ENCODE data around the gene PCDHB9. TPM values are rescaled to one million over a fixed set of nuclear protein-coding genes. Genes with fewer than 3 reads are reported as not detected.
A peak's percentile ranks its signal among the peaks of the same experiment; 100 is the strongest.
"Not testable (repeated sequence)": the region's sequence is repeated elsewhere in the genome, so short reads cannot be mapped to it uniquely, and the experiment has no call there.

The PCDHB9 gene
- total and polyA plus RNA-seq, 8 donors, result 1.3 to 5.1 (median 4.1) TPM

GRCh38 chr5:141208478-141208877 lies 21.5 kb downstream of the PCDHB9 start, which contains the start of gene PCDHB12:
PCDHB12 (plus strand) TSS chr5:141208719; CDS start chr5:141208908, 189 bp downstream.
- no peak within 1 kb of the TSS for H3K4me3 ChIP-seq
- intact Hi-C loops (cut with DNase I), result no loop called here

GRCh38 chr5:141210281-141210680 lies 23.3 kb downstream of the PCDHB9 start:
- Histone ChIP-seq H3K27me3 (peaks cover 0 to 46% of the 10 kb centered on the region in 2 donors), H3K9me3 (peaks cover 0 to 62% of the 10 kb centered on the region in 2 donors)
- H3K27ac ChIP-seq; intact Hi-C loops (cut with DNase I); H3K4me1 ChIP-seq; H3K4me3 ChIP-seq; H3K36me3 ChIP-seq; DNase-seq; ATAC-seq: not testable (repeated sequence)

More at GRCh38 chr5:141208478-141208877, 21.5 kb downstream of the PCDHB9 start, which contains the start of gene PCDHB12:
- Histone ChIP-seq H3K36me3 (no peaks in the 10 kb centered on the region), H3K27me3 (peaks cover 0 to 42% of the 10 kb centered on the region in 2 donors), H3K27ac (no peak within 1 kb of the TSS), H3K4me1 (no peaks in the 10 kb centered on the region), H3K9me3 (peaks cover 0 to 70% of the 10 kb centered on the region in 2 donors)
- ATAC-seq (no peak), DNase-seq (peak in 1 of 4 donors; percentile 17)
- TF ChIP-seq, protein P1, sequence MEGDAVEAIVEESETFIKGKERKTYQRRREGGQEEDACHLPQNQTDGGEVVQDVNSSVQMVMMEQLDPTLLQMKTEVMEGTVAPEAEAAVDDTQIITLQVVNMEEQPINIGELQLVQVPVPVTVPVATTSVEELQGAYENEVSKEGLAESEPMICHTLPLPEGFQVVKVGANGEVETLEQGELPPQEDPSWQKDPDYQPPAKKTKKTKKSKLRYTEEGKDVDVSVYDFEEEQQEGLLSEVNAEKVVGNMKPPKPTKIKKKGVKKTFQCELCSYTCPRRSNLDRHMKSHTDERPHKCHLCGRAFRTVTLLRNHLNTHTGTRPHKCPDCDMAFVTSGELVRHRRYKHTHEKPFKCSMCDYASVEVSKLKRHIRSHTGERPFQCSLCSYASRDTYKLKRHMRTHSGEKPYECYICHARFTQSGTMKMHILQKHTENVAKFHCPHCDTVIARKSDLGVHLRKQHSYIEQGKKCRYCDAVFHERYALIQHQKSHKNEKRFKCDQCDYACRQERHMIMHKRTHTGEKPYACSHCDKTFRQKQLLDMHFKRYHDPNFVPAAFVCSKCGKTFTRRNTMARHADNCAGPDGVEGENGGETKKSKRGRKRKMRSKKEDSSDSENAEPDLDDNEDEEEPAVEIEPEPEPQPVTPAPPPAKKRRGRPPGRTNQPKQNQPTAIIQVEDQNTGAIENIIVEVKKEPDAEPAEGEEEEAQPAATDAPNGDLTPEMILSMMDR (IDR thresholded peaks at IDR 0.05), result no peak

- DNase-seq; H3K27ac ChIP-seq; intact Hi-C loops (cut with DNase I); H3K36me3 ChIP-seq; ATAC-seq; H3K4me3 ChIP-seq; H3K4me1 ChIP-seq: not testable (repeated sequence)
- H3K9me3 ChIP-seq, result peaks cover 0 to 65% of the 10 kb centered on the region in 2 donors
- peaks cover 0 to 46% of the 10 kb centered on the region in 2 donors for H3K27me3 ChIP-seq
Observed at GRCh38 chr5:141210849-141211248, 23.9 kb downstream of the PCDHB9 start.

GRCh38 chr5:141213656-141214339 lies 26.8 kb downstream of the PCDHB9 start, which contains the start of gene PCDHB13:
PCDHB13 (plus strand) TSS chr5:141213919; CDS start chr5:141214124, 205 bp downstream.
- H3K36me3 ChIP-seq; intact Hi-C loops (cut with DNase I); H3K4me3 ChIP-seq; H3K27ac ChIP-seq; H3K4me1 ChIP-seq: not testable (repeated sequence)
- ATAC-seq (peak; percentile 57), DNase-seq (peak in 1 of 4 donors; percentile 33)
- Histone ChIP-seq H3K27me3 (peaks cover 0 to 44% of the 10 kb centered on the region in 2 donors), H3K9me3 (peaks cover 0 to 69% of the 10 kb centered on the region in 2 donors)

GRCh38 chr5:141214583-141214982 lies 27.6 kb downstream of the PCDHB9 start:
- H3K27ac ChIP-seq; ATAC-seq; intact Hi-C loops (cut with DNase I); H3K4me3 ChIP-seq; H3K36me3 ChIP-seq; H3K4me1 ChIP-seq; DNase-seq: not testable (repeated sequence)
- Histone ChIP-seq H3K27me3 (peaks cover 0 to 36% of the 10 kb centered on the region in 2 donors), H3K9me3 (peaks cover 0 to 68% of the 10 kb centered on the region in 2 donors)

DNA sequence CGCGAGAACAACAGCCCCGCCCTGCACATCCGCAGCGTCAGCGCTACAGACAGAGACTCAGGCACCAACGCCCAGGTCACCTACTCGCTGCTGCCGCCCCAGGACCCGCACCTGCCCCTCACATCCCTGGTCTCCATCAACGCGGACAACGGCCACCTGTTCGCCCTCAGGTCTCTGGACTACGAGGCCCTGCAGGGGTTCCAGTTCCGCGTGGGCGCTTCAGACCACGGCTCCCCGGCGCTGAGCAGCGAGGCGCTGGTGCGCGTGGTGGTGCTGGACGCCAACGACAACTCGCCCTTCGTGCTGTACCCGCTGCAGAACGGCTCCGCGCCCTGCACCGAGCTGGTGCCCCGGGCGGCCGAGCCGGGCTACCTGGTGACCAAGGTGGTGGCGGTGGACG lies 28.5 kb downstream of the PCDHB9 start:
- H3K4me3 ChIP-seq; DNase-seq; ATAC-seq; intact Hi-C loops (cut with DNase I); H3K27ac ChIP-seq; H3K4me1 ChIP-seq; H3K36me3 ChIP-seq: not testable (repeated sequence)
- H3K9me3 ChIP-seq, result peaks cover 0 to 68% of the 10 kb centered on the region in 2 donors
- peaks cover 0 to 27% of the 10 kb centered on the region in 2 donors for H3K27me3 ChIP-seq

- DNase-seq, result peak in 1 of 4 donors; percentile 61
- H3K36me3 ChIP-seq; intact Hi-C loops (cut with DNase I); H3K4me1 ChIP-seq; H3K27ac ChIP-seq; ATAC-seq; H3K4me3 ChIP-seq: not testable (repeated sequence)
- peaks cover 0 to 70% of the 10 kb centered on the region in 2 donors for H3K9me3 ChIP-seq
- peaks cover 0 to 22% of the 10 kb centered on the region in 2 donors for H3K27me3 ChIP-seq
Observed at GRCh38 chr5:141216035-141216434, 29.1 kb downstream of the PCDHB9 start.

- intact Hi-C loops (cut with DNase I), result no loop called here
- no peak within 1 kb of the TSS for H3K4me3 ChIP-seq
- H3K4me1 ChIP-seq, result no peaks in the 10 kb centered on the region
- no peak within 1 kb of the TSS for H3K27ac ChIP-seq
- peaks cover 0 to 89% of the 10 kb centered on the region in 2 donors for H3K9me3 ChIP-seq
- TF ChIP-seq, protein P1 (IDR thresholded peaks at IDR 0.05), result no peak
- peaks cover 0 to 6% of the 10 kb centered on the region in 2 donors for H3K27me3 ChIP-seq
- no peaks in the 10 kb centered on the region for H3K36me3 ChIP-seq
- no peak for ATAC-seq
- peak in 1 of 4 donors; percentile 22 for DNase-seq
Observed at GRCh38 chr5:141223112-141223783, 36.3 kb downstream of the PCDHB9 start, which contains the start of gene PCDHB14. PCDHB14 (plus strand) TSS chr5:141223343; CDS start chr5:141223506, 163 bp downstream.

- H3K36me3 ChIP-seq; H3K4me3 ChIP-seq; H3K27ac ChIP-seq; H3K27me3 ChIP-seq; ATAC-seq; intact Hi-C loops (cut with DNase I); H3K4me1 ChIP-seq: not testable (repeated sequence)
- peak in 1 of 4 donors; percentile 64 for DNase-seq
- peaks cover 0 to 85% of the 10 kb centered on the region in 2 donors for H3K9me3 ChIP-seq
Observed at GRCh38 chr5:141224844-141225243, 37.9 kb downstream of the PCDHB9 start.

DNA sequence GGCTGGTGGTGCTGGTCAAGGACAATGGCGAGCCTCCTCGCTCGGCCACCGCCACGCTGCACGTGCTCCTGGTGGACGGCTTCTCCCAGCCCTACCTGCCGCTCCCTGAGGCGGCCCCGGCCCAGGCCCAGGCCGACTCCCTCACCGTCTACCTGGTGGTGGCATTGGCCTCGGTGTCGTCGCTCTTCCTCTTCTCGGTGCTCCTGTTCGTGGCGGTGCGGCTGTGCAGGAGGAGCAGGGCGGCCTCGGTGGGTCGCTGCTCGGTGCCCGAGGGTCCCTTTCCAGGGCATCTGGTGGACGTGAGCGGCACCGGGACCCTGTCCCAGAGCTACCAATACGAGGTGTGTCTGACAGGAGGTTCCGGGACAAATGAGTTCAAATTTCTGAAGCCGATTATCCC lies 38.5 kb downstream of the PCDHB9 start:
- ATAC-seq; intact Hi-C loops (cut with DNase I): not testable (repeated sequence)
- H3K9me3 ChIP-seq, result peaks cover 0 to 84% of the 10 kb centered on the region in 2 donors

More for the DNA sequence above, 38.5 kb downstream of the PCDHB9 start:
- H3K27me3 ChIP-seq, H3K4me1 ChIP-seq, H3K4me3 ChIP-seq, H3K27ac ChIP-seq, DNase-seq, H3K36me3 ChIP-seq: not testable (repeated sequence)
